Activated CD4-positive, CD25-positive, alpha-beta regulatory T cell treated with anti-CD3 and anti-CD28 coated beads, Interleukin-2, amount 50 U/mL, for 24 hours (primary cell): ENCODE data around the gene SOX21.

ENCODE experiments used
- ATAC-seq, 2 donors: fragments of 150-1000 bp; cut with Tn5 transposase; one replicate each; pipeline ENCODE4 v1.10.0; 2021; ENCODE audit warnings: mild to moderate bottlenecking in 1 of 2, moderate library complexity in 1 of 2

SOX21 gene

GRCh38 chr13:94708031-94708859, 4.1 kb downstream of the SOX21 start:
- ATAC-seq, result no peak

GRCh38 chr13:94707400-94708021, 4.8 kb downstream of the SOX21 start:
- ATAC-seq, result no peak

GRCh38 chr13:94706843-94707399, 5.4 kb downstream of the SOX21 start:
- no peak for ATAC-seq

GRCh38 chr13:94706101-94706842, 6.1 kb downstream of the SOX21 start:
- ATAC-seq, result no peak

- ATAC-seq, result no peak
Observed at GRCh38 chr13:94705081-94706030, 7.0 kb downstream of the SOX21 start.

GRCh38 chr13:94704377-94705080, 7.8 kb downstream of the SOX21 start:
- ATAC-seq, result no peak

GRCh38 chr13:94703721-94704314, 8.5 kb downstream of the SOX21 start:
- no peak for ATAC-seq

GRCh38 chr13:94703271-94703670, 9.1 kb downstream of the SOX21 start:
- ATAC-seq, result no peak

- no peak for ATAC-seq
Observed at GRCh38 chr13:94702181-94703041, 9.9 kb downstream of the SOX21 start.

- no peak for ATAC-seq
Observed at GRCh38 chr13:94701313-94702180, 10.8 kb downstream of the SOX21 start.

- ATAC-seq, result no peak
Observed at GRCh38 chr13:94700536-94700935, 11.8 kb downstream of the SOX21 start.

- ATAC-seq, result no peak
Observed at GRCh38 chr13:94700051-94700535, 12.3 kb downstream of the SOX21 start.

GRCh38 chr13:94696171-94696570, 16.2 kb downstream of the SOX21 start:
- no peak for ATAC-seq

- ATAC-seq, result no peak
Observed at GRCh38 chr13:94692030-94692429, 20.3 kb downstream of the SOX21 start.

GRCh38 chr13:94683409-94683808, 28.9 kb downstream of the SOX21 start:
- no peak for ATAC-seq

GRCh38 chr13:94682229-94682628, 30.1 kb downstream of the SOX21 start:
- no peak for ATAC-seq

- no peak for ATAC-seq
Observed at GRCh38 chr13:94679614-94680013, 32.7 kb downstream of the SOX21 start.

- no peak for ATAC-seq
Observed at GRCh38 chr13:94678845-94679244, 33.5 kb downstream of the SOX21 start.

GRCh38 chr13:94677799-94678198, 34.5 kb downstream of the SOX21 start:
- ATAC-seq, result no peak
